HepG2 (cell line): ENCODE measurements around the gene SEC14L5. TPM values are rescaled to one million over a fixed set of nuclear protein-coding genes. Genes with fewer than 3 reads are reported as not detected.
A peak's percentile ranks its signal among the peaks of the same experiment; 100 is the strongest.

ENCODE experiments used
- CTCF ChIP-seq: sonication (generic); formaldehyde crosslinking; IDR thresholded peaks from 2 replicates; pipeline ENCODE4 v1.5.0; 2020; ENCODE audit warnings: mild to moderate bottlenecking, missing genetic modification reagents, moderate library complexity
- FOXK1 ChIP-seq: sonication (generic); formaldehyde crosslinking; IDR thresholded peaks from 2 replicates; pipeline ENCODE4 v1.4.0; 2020; ENCODE audit warnings: low read depth, missing genetic modification reagents, borderline replicate concordance
- GABPA ChIP-seq, 2 experiments: IDR thresholded peaks; 2 replicates each; pipeline ENCODE4 v1.6.1; 2011 to 2016; ENCODE audit warnings: low read depth in 2 of 2, low read length in 1 of 2, missing biosample characterization in 1 of 2, missing genetic modification characterization in 1 of 2
- NAIF1 ChIP-seq: sonication (generic); formaldehyde crosslinking; IDR thresholded peaks from 2 replicates; pipeline ENCODE4 v1.5.0; 2020; ENCODE audit warnings: mild to moderate bottlenecking, missing genetic modification reagents, borderline replicate concordance
- NFE2 ChIP-seq: sonication (generic); formaldehyde crosslinking; IDR thresholded peaks from 2 replicates; pipeline ENCODE4 v1.4.0; 2020; ENCODE audit warnings: missing genetic modification reagents
- THAP9 ChIP-seq: sonication (generic); formaldehyde crosslinking; IDR thresholded peaks from 2 replicates; pipeline ENCODE4; 2020; ENCODE audit warnings: missing genetic modification reagents, mild to moderate bottlenecking, borderline replicate concordance
- TRAFD1 ChIP-seq: sonication (generic); formaldehyde crosslinking; IDR thresholded peaks from 2 replicates; pipeline ENCODE4 v1.5.1; 2020; ENCODE audit warnings: missing genetic modification reagents, mild to moderate bottlenecking, borderline replicate concordance
- ZMAT5 ChIP-seq: sonication (generic); formaldehyde crosslinking; IDR thresholded peaks from 2 replicates; pipeline ENCODE4 v1.5.0; 2020; ENCODE audit warnings: mild to moderate bottlenecking, low read depth, missing genetic modification reagents, borderline replicate concordance
- ZMYM3 ChIP-seq: sonication (generic); formaldehyde crosslinking; IDR thresholded peaks from 2 replicates; pipeline ENCODE4 v1.5.1; 2020; ENCODE audit warnings: mild to moderate bottlenecking, missing genetic modification reagents
- ZNF468 ChIP-seq: sonication (generic); formaldehyde crosslinking; IDR thresholded peaks from 2 replicates; pipeline ENCODE4 v1.8.0; 2022; ENCODE audit warnings: mild to moderate bottlenecking, moderate library complexity, missing genetic modification reagents
- ZNF556 ChIP-seq: sonication (generic); formaldehyde crosslinking; IDR thresholded peaks from 2 replicates; pipeline ENCODE4 v1.4.0; 2020; ENCODE audit warnings: mild to moderate bottlenecking, missing genetic modification reagents, borderline replicate concordance
- polyA plus RNA-seq, 8 experiments: library from polyadenylated mRNA; depleted of rRNA in 3 of 8; stranded (reverse) in 7 of 8; unstranded in 1 of 8; fragments of >200 nt; fragmentation: Illumina TruSeq in 4 of 8; extraction: Trizol in 4 of 8; gene quantifications; 2 replicates each; pipeline versions ENCODE4 v1.2.1 to v1.2.3, GENCODE V29; 2011 to 2016; ENCODE audit warnings: low read depth in 4 of 8, missing spikeins in 1 of 8, mixed read lengths in 1 of 8; ENCODE audit not compliant: insufficient read depth in 1 of 8
- total RNA-seq, 5 experiments: library from RNA; depleted of rRNA; stranded (reverse); fragments of >200 nt; fragmentation: Illumina TruSeq; extraction: Trizol; gene quantifications; 2 replicates each; pipeline ENCODE4 v1.2.3, GENCODE V29; 2016; ENCODE audit warnings: low read depth in 1 of 5

The SEC14L5 gene
- total and polyA plus RNA-seq, 2 of the 13 experiments (the other 11 are each of a cell fraction or from before 2014, with no cell fraction given), result 0.40 to 0.42 TPM

GRCh38 chr16:5062790-5063765, 104.9 kb downstream of the SEC14L5 start (continued):
- TF ChIP-seq TRAFD1 (CRISPR knock-in tag) (no peak), ZNF468 (CRISPR knock-in tag) (no peak), ZNF556 (CRISPR knock-in tag) (no peak), CTCF (CRISPR knock-in tag) (peak; percentile 38), ZMAT5 (CRISPR knock-in tag) (no peak), GABPA (IDR thresholded peaks at IDR 0.05; ENCODE audit: low read depth, low read length) (no peak), GABPA (CRISPR knock-in tag; IDR thresholded peaks at IDR 0.05; ENCODE audit: low read depth) (no peak), NFE2 (CRISPR knock-in tag) (no peak), ZMYM3 (peak; percentile 54; the same call in 1 of the 2 replicates), NAIF1 (CRISPR knock-in tag) (no peak), FOXK1 (CRISPR knock-in tag) (no peak), THAP9 (no peak)
